ENCODE results near the gene PSMD5.

- TF ChIP-seq, protein P1, sequence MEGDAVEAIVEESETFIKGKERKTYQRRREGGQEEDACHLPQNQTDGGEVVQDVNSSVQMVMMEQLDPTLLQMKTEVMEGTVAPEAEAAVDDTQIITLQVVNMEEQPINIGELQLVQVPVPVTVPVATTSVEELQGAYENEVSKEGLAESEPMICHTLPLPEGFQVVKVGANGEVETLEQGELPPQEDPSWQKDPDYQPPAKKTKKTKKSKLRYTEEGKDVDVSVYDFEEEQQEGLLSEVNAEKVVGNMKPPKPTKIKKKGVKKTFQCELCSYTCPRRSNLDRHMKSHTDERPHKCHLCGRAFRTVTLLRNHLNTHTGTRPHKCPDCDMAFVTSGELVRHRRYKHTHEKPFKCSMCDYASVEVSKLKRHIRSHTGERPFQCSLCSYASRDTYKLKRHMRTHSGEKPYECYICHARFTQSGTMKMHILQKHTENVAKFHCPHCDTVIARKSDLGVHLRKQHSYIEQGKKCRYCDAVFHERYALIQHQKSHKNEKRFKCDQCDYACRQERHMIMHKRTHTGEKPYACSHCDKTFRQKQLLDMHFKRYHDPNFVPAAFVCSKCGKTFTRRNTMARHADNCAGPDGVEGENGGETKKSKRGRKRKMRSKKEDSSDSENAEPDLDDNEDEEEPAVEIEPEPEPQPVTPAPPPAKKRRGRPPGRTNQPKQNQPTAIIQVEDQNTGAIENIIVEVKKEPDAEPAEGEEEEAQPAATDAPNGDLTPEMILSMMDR (conservative IDR thresholded peaks at IDR 0.05 in 1 of 2, IDR thresholded peaks at IDR 0.05 in 1 of 2; ENCODE audit: extremely low read depth in 1 of 2, insufficient read depth in 1 of 2, low read depth in 1 of 2, low read length in 2 of 2): no peak
- TF ChIP-seq EZH2 (IDR thresholded peaks at IDR 0.05; ENCODE audit: borderline replicate concordance, low read length): no peak
These were observed 68.0 kb downstream of the PSMD5 start for GRCh38 chr9:120774719-120775118.

All from mammary epithelial cell (primary cell).